Retinal pigment epithelial cell (primary cell): ENCODE results near the gene UBE3C.
"Not testable (repeated sequence)": the region's sequence is repeated elsewhere in the genome, so short reads cannot be mapped to it uniquely, and the experiment has no call there.

ENCODE experiments used
- DNase-seq: peaks from one replicate; pipeline ENCODE4 v3.0.0-alpha.2; 2010; ENCODE audit warnings: low read depth
- H3K4me3 ChIP-seq: 2 replicates; pipeline ENCODE4 v1.5.1; 2011; ENCODE audit warnings: mild to moderate bottlenecking, low read length, control low read depth, moderate library complexity
- TF ChIP-seq, protein P1 (sequence below): conservative IDR thresholded peaks from 2 replicates; pipeline ENCODE4 v1.5.1; 2011; ENCODE audit warnings: low read depth, low read length, control low read depth, inconsistent platforms

Gene UBE3C

DNA sequence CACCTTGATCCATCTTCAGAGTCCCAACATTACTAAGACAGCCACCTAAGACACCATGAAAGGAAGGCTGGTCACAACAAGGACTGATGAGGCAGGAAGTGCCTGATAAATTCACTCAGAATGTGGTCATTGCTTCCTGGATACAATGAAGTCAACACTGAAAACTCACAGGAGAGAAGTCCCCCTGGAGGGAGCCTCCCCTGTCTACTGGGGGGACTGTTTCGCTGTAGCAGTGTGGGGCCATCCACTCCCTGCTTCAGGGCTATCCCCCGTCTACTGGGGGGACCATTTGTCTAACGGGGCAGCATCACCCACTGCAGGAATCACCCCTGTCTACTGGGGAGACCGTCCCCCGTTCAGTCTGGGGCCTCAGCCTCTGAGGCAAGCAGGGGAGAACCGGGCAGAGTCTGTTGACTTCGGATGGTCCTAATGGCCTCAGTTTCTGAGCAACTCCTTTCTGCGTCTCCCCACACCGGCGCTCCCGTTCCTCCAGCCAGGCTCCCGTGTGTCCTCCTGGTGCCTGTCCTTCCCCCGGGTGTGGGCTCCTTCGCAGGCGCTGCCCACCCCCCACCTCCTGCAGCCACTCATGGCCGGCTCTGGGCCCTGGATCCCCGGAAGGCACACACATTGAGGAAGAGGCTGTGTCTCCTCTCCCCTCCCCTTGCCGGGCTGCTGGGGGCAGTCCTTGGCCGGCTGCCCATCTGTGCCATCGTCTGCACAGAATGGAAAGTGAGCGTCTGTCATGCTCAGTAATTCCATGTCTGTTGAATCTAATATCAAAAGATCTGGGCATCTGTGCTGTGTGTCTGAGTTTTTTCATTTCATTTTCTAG lies 138.2 kb downstream of the UBE3C start:
- TF ChIP-seq, protein P1, sequence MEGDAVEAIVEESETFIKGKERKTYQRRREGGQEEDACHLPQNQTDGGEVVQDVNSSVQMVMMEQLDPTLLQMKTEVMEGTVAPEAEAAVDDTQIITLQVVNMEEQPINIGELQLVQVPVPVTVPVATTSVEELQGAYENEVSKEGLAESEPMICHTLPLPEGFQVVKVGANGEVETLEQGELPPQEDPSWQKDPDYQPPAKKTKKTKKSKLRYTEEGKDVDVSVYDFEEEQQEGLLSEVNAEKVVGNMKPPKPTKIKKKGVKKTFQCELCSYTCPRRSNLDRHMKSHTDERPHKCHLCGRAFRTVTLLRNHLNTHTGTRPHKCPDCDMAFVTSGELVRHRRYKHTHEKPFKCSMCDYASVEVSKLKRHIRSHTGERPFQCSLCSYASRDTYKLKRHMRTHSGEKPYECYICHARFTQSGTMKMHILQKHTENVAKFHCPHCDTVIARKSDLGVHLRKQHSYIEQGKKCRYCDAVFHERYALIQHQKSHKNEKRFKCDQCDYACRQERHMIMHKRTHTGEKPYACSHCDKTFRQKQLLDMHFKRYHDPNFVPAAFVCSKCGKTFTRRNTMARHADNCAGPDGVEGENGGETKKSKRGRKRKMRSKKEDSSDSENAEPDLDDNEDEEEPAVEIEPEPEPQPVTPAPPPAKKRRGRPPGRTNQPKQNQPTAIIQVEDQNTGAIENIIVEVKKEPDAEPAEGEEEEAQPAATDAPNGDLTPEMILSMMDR, result no peak
- no peak overlapping the region for H3K4me3 ChIP-seq
- DNase-seq, result no peak

DNA sequence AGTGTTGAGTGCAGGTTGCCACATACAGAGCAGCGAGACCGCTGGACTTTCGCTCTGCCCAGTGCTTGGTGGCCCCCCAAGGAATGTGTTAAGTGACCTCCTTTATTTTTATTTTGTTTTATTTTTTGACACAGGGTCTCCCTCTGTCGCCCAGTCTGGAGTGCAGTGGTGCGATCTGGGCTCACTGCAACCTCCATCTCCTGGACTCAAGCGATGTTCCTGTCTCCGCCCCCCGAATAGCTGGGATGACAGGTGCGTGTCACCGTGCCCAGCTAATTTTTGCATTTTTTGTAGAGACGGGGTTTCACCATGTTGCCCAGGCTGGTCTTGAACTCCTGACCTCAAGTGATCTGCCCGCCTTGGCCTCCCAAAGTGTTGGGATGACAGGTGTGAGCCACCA lies 138.8 kb downstream of the UBE3C start:
- DNase-seq, H3K4me3 ChIP-seq: not testable (repeated sequence)

DNA sequence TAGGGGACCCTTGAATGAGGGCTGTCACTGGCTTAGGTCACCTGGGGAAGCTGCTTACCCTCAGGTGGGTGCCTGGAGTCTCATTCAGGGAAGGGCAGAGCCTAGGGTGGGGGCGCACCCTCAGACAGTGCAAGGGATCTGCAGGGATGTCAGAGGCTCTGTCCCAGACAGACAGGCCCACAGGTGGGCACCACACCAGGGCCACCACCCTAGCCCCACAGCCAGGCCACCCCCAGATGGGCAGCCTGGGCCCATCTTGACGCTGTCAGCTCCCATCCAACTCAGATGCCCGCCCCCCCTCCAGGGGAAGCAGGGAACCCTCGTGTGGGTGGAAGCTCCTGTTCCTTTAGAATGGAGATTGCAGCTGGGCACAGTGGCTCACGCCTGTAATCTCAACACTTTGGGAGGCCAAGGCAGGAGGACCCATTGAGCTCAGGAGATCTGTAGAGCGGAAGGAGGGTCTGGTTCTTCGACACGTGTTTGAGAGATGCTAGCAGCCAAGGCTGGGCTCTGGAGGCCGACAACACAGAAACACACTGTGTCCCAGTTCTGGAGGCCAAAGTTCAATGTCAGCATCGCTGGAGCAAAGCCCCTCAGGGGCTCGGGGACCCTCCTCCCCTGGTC lies 139.6 kb downstream of the UBE3C start:
- TF ChIP-seq, protein P1, result no peak
- H3K4me3 ChIP-seq, result no peak overlapping the region
- DNase-seq, result no peak

DNA sequence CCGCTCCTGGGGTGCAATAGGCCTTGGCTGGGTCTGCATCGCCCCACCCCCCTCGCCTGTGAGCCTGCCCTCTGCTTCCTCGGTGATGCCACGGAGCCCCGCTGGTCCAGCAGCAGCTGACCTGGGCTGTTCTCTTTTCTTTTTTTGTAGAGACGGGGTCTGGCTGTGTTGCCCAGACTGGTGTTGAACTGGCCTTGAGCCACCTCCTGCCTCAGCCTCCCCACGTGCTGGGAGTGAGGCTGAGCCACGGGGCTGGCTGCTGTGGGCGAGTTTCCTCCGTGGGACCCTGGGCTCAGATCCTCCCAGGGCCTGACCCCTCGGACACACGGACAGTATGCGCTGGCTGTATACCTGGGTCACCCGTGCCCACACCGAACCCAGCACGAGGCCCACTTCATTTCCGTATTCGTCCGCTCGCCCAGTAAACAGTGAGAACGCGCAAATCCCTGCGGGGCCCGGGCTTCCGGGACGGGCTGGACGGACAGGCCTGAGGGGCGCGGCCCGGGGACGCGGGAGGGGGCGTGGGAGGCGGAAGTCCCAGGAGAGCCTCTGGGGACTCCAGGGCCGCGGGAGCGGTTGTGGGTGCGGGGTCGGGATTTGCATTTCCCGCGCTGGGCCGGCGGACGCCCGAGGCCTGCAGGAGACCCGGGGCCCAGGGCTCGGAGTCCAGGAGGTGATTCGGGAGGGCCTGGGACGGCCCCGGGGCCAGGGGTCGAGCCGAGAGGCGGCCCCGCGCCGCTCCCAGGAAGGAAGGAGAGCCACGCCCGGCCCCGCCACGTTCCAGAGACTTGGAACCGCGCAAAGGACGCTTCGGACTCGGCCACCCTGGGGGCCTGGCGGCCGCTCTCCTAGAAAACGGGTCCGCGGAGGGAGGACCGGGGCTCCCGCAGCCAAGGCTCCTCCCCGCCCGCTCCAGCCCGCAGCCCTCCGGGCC lies 140.3 kb downstream of the UBE3C start:
- DNase-seq, result no peak
- peak overlapping the region; percentile 37 for H3K4me3 ChIP-seq
- TF ChIP-seq, protein P1, result no peak

DNA sequence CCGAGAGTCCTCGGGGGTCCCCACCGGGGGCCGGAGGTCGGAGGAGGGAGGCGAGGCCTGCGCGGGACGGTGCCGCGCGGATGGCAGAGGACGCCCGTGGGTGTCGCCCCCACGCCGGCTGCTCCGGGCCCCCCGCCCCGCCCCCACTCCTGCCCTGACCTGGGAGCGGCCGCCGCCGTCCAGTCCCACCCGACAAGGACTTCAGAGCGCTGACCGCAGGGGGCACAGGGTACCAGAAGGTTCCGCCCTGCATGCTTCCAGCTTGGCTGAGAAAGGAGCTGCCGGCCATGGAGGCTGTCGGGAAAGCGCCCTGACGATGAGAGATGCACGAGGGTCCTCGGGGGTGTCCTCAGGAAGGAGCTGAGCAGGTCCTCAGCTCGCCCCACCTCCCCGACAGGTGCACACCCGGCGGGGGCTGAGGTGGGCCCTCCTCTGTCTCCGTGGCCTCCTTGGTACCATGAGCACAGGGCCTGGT lies 141.1 kb downstream of the UBE3C start:
- TF ChIP-seq, protein P1, result no peak
- no peak for DNase-seq
- peak overlapping the region; percentile 37 for H3K4me3 ChIP-seq

DNA sequence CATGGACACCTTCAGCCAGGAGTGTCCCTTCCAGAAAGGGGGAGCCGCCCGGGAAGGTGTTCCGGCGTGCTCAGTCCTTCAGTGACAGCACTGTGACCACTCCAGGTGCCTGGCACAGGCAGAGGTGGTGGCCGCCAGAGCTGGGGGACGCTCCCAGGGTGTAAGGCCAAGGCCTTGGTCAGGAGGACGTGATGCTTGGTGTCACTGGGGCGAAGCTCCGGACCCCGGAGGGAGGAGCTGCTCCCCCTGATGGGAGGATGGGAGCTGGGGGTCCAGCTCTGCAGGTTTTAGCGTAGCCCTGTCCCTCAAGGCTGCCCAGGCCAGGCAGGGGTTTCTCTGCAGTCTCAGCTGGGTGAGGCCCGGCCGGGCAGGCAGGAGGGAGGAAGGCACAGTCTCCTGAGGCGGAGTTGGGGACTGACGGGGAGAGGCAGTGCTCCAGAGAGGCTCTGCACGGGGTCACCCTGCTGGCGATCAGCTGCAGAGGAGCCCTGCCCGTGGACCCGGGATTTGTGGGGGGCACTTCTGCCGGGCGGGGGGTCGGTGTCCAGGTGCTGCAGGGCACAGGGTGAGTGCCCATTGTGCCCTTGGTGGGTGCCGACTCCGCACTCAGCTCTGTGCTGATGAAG lies 141.6 kb downstream of the UBE3C start:
- TF ChIP-seq, protein P1, result no peak
- no peak overlapping the region for H3K4me3 ChIP-seq
- no peak for DNase-seq
